ENCODE data around the gene TUBGCP3. TPM values are rescaled to one million over a fixed set of nuclear protein-coding genes. Genes with fewer than 3 reads are reported as not detected.

The TUBGCP3 gene
- total RNA-seq, 1 experiment from 2014 or later, result 37.3 TPM

- H3K27me3 ChIP-seq (ENCODE audit: insufficient read depth, low read length), result no peaks in the 10 kb centered on the region
- H3K4me1 ChIP-seq (ENCODE audit: insufficient read depth, low read length), result no peaks in the 10 kb centered on the region
- H3K4me3 Mint-ChIP-seq, result no peak overlapping the region
- H3K36me3 Mint-ChIP-seq (ENCODE audit: insufficient read depth in 1 of 3, low read depth in 3 of 3), result no peaks in the 10 kb centered on the region; a peak in 2 of 7 replicates
- H3K9ac ChIP-seq (ENCODE audit: extremely low read depth, insufficient read length, low read length), result no peak overlapping the region
- H2BK120ac ChIP-seq (ENCODE audit: low read depth, low read length, poor library complexity, severe bottlenecking), result no peak overlapping the region
- H4K8ac ChIP-seq (replicated peaks; ENCODE audit: insufficient read length, low read depth, low read length), result no peak overlapping the region
- H3T11ph ChIP-seq (ENCODE audit: low read length), result no peak overlapping the region
- H4K91ac ChIP-seq (ENCODE audit: insufficient read length, low read depth, low read length), result no peak overlapping the region
- no CpG with 5 or more reads among the region's 30 CpGs for WGBS (ENCODE audit: extremely low coverage, insufficient read length, low lambda C conversion rate)
- H3K9me3 ChIP-seq (ENCODE audit: control insufficient read depth, low read depth, low read length), result no peaks in the 10 kb centered on the region
- H3K4ac ChIP-seq (ENCODE audit: low read depth, low read length), result no peak overlapping the region
- no peak overlapping the region for H2AK5ac ChIP-seq (ENCODE audit: insufficient read length, low read length)
- no peak overlapping the region for H3K14ac ChIP-seq (ENCODE audit: insufficient read depth, low read length)
- no peak overlapping the region for H3K23ac ChIP-seq (ENCODE audit: insufficient read length, low read depth, low read length)
- no peaks in the 10 kb centered on the region for H3K79me2 ChIP-seq (ENCODE audit: insufficient read depth, low read length)
- no peak overlapping the region; a peak in 2 of 7 replicates for H3K27ac Mint-ChIP-seq
- no peak overlapping the region for H2BK15ac ChIP-seq (ENCODE audit: low read depth, low read length)
- H3K23me2 ChIP-seq (ENCODE audit: insufficient read length, low read depth, low read length, poor library complexity, severe bottlenecking), result no peaks in the 10 kb centered on the region
- H3K56ac ChIP-seq (ENCODE audit: insufficient read length, low read depth, low read length), result no peak overlapping the region
- no peak overlapping the region for H2BK12ac ChIP-seq (ENCODE audit: insufficient read length, low read depth, low read length)
- H3K27me3 Mint-ChIP-seq (ENCODE audit: low read depth), result peaks cover 20% of the 10 kb centered on the region
- H3K79me1 ChIP-seq (ENCODE audit: insufficient read depth, low read depth, low read length, poor library complexity, severe bottlenecking), result no peaks in the 10 kb centered on the region
- peak; percentile 25 for DNase-seq
- no peaks in the 10 kb centered on the region for H3K4me1 Mint-ChIP-seq
- TF ChIP-seq, protein P1, sequence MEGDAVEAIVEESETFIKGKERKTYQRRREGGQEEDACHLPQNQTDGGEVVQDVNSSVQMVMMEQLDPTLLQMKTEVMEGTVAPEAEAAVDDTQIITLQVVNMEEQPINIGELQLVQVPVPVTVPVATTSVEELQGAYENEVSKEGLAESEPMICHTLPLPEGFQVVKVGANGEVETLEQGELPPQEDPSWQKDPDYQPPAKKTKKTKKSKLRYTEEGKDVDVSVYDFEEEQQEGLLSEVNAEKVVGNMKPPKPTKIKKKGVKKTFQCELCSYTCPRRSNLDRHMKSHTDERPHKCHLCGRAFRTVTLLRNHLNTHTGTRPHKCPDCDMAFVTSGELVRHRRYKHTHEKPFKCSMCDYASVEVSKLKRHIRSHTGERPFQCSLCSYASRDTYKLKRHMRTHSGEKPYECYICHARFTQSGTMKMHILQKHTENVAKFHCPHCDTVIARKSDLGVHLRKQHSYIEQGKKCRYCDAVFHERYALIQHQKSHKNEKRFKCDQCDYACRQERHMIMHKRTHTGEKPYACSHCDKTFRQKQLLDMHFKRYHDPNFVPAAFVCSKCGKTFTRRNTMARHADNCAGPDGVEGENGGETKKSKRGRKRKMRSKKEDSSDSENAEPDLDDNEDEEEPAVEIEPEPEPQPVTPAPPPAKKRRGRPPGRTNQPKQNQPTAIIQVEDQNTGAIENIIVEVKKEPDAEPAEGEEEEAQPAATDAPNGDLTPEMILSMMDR (conservative IDR thresholded peaks at IDR 0.05), result no peak
- no peaks in the 10 kb centered on the region for H4K20me1 ChIP-seq (ENCODE audit: control insufficient read depth, insufficient read depth, insufficient read length)
- no peak overlapping the region for H3K27ac ChIP-seq (ENCODE audit: insufficient read length, low read depth, low read length)
- H4K5ac ChIP-seq (ENCODE audit: insufficient read length, low read depth, low read length), result no peak overlapping the region
- no peaks in the 10 kb centered on the region; a peak in 1 of 5 replicates for H3K9me3 Mint-ChIP-seq
- no peak overlapping the region for H2BK5ac ChIP-seq (ENCODE audit: insufficient read length, low read length)
- H3K18ac ChIP-seq (ENCODE audit: insufficient read length, low read depth, low read length), result no peak overlapping the region
- no peak overlapping the region for H2AFZ ChIP-seq (ENCODE audit: low read length)
- no peak overlapping the region for H3K4me2 ChIP-seq (ENCODE audit: insufficient read depth, insufficient read length, low read length)
- no peak overlapping the region for H2BK20ac ChIP-seq (ENCODE audit: low read depth, low read length, poor library complexity, severe bottlenecking)
These were observed 133.9 kb downstream of the TUBGCP3 start for GRCh38 chr13:112453874-112454647.

Data from H9 (cell line).